Measurements from ENCODE around the gene MTMR3.

The MTMR3 gene

GRCh38 chr22:30005213-30005857 is 122.4 kb downstream of the MTMR3 start:
- DNase-seq, result peak; percentile 87

- no peak for DNase-seq
Measured at GRCh38 chr22:30007361-30007760, 124.4 kb downstream of the MTMR3 start.

GRCh38 chr22:30008401-30008800 is 125.4 kb downstream of the MTMR3 start:
- no peak for DNase-seq

- DNase-seq, result no peak
Measured at GRCh38 chr22:30009478-30009877, 126.5 kb downstream of the MTMR3 start.

- no peak for DNase-seq
Measured at GRCh38 chr22:30010789-30011405, 127.9 kb downstream of the MTMR3 start.

GRCh38 chr22:30013201-30013600 is 130.2 kb downstream of the MTMR3 start:
- no peak for DNase-seq

GRCh38 chr22:30014244-30014643 is 131.3 kb downstream of the MTMR3 start:
- peak; percentile 61 for DNase-seq

- no peak for DNase-seq
Measured at GRCh38 chr22:30015229-30015797, 132.3 kb downstream of the MTMR3 start.

- no peak for DNase-seq
Measured at GRCh38 chr22:30015846-30016245, 132.9 kb downstream of the MTMR3 start.

GRCh38 chr22:30016596-30016995 is 133.6 kb downstream of the MTMR3 start:
- no peak for DNase-seq

- DNase-seq, result no peak
Measured at GRCh38 chr22:30017375-30018223, 134.6 kb downstream of the MTMR3 start.

GRCh38 chr22:30020511-30020910 is 137.5 kb downstream of the MTMR3 start:
- no peak for DNase-seq

- DNase-seq, result no peak
Measured at GRCh38 chr22:30021338-30021737, 138.4 kb downstream of the MTMR3 start.

GRCh38 chr22:30021881-30022619 is 139.1 kb downstream of the MTMR3 start:
- no peak for DNase-seq

- no peak for DNase-seq
Measured at GRCh38 chr22:30023099-30023660, 140.2 kb downstream of the MTMR3 start.

- no peak for DNase-seq
Measured at GRCh38 chr22:30024231-30024630, 141.3 kb downstream of the MTMR3 start.

- DNase-seq, result no peak
Measured at GRCh38 chr22:30025221-30025620, 142.2 kb downstream of the MTMR3 start.

- no peak for DNase-seq
Measured at GRCh38 chr22:30026756-30027155, 143.8 kb downstream of the MTMR3 start.

GRCh38 chr22:30027169-30027568 is 144.2 kb downstream of the MTMR3 start:
- DNase-seq, result no peak

- no peak for DNase-seq
Measured at GRCh38 chr22:30027791-30028190, 144.8 kb downstream of the MTMR3 start.

GRCh38 chr22:30028731-30029130 is 145.8 kb downstream of the MTMR3 start:
- no peak for DNase-seq

- DNase-seq, result no peak
Measured at GRCh38 chr22:30029512-30029911, 146.5 kb downstream of the MTMR3 start.

GRCh38 chr22:30030329-30030728 is 147.4 kb downstream of the MTMR3 start:
- no peak for DNase-seq
